GM21526 (cell line): ENCODE measurements around the gene CDK5R1.
A peak's percentile ranks its signal among the peaks of the same experiment; 100 is the strongest.

Source experiments
- ATAC-seq: cut with Tn5 transposase; IDR thresholded peaks from one replicate; pipeline ENCODE4 v1.9.1; 2021; ENCODE audit warnings: moderate library complexity; ENCODE audit not compliant: unreplicated experiment, low FRiP score

CDK5R1 gene

GRCh38 chr17:32470405-32471167 lies 16.2 kb upstream of the CDK5R1 start:
- ATAC-seq = no peak

DNA sequence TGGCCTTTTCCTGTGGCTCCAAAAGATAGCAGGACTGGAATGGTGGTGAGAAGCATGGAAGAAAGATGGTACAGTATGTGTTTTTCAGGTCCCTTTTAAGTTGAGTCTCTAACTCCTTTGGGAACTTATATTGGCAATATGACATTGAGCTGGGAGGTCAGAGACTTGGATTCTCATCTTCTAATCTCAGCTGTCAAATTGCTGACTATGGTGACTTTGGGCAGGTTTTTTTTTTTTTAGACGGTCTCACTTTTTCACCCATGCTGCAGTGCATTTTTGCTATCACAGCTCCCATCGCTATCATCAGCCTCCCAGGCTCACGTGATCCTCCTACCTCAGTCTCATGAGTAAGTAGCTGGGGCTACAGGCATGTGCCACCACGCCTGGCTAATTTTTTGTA lies 15.1 kb upstream of the CDK5R1 start:
- ATAC-seq = no peak

DNA sequence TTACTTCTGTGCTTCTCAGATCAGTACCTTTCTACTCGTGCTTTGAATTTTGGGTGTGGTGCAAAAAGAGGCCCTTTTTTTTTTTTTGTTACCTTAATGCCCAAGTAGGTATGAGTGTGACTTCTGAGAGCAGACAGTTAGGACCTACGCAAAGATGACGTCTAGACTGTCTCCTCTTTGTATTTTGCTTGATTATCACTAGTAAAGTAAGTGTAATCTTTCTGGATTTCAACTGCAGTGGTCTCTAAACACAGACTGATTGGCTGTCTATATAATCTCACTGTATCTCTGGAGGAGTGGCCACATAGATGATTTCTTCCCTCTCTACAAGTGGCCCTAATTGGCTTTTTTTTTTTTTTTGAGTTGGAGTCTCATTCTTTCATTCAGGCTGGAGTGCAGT lies 11.5 kb upstream of the CDK5R1 start:
- no peak for ATAC-seq

DNA sequence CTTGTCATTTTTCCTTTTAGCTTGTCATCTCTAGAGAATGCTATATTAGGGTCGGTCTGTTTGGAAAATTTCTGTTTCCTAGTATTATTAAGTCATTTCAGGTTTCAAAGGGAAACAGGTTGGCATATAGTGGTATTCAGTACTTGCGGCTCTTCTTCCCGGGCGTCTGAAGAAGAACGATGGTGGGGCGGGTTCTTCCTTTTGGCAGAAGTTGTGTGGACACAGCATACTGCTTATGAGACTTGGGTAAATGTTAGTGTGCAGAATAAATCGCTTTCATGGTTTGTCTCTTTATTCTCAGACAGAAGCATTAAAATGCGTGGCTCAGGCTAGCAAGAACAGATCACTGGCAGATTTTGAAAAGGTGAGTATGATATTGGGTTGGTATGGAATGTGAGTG lies 9.6 kb upstream of the CDK5R1 start:
- no peak for ATAC-seq

GRCh38 chr17:32479074-32479617 lies 7.6 kb upstream of the CDK5R1 start:
- no peak for ATAC-seq

DNA sequence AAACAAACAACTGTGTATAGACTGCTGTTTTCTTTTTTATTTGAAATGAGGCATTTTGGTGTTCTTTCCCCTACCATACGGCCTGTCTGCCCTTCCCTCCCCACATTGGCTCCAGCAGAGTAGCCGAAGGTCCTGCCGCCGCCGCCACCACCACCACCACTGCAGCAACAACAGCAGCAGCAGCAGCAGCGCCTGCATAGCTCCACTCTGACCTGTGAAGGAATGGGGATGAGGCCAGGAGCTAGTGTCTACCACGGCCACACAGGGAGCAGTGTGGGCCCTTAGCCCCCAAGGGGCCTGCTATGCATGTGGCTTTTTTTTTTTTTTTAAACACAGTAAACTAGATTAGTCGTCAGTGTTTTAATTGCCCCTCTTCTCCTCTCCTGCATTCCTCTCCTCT lies 5.6 kb upstream of the CDK5R1 start:
- ATAC-seq = no peak

GRCh38 chr17:32482568-32483320 lies 4.0 kb upstream of the CDK5R1 start:
- no peak for ATAC-seq

DNA sequence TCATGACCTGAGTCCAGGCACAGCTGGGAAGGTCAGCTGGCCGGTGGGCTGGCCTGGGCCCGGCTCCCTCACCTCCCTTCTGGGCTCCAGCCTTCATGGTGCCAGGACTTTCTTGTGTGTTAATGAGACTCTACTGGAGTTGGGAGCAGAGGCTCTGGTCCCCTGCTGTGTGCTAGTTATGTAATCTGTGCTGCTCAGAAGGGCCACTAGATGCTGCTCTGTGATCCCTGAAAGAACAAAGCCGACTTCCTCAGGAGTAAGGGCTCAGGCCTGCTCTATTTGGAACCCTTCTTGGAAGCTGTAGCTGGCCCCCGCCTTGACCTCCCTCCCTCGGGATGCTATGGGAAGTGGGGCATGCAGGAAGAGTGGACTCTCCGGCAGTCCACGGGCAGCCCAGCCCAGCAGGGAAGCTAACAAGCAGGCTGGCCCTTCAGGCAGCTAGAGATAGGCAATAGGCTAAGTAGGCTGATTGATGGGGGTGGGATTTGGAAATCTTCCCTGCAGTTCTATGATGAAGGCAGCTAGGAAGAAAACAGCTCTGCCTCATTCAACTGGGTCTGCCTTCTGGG lies 3.3 kb upstream of the CDK5R1 start:
- no peak for ATAC-seq

DNA sequence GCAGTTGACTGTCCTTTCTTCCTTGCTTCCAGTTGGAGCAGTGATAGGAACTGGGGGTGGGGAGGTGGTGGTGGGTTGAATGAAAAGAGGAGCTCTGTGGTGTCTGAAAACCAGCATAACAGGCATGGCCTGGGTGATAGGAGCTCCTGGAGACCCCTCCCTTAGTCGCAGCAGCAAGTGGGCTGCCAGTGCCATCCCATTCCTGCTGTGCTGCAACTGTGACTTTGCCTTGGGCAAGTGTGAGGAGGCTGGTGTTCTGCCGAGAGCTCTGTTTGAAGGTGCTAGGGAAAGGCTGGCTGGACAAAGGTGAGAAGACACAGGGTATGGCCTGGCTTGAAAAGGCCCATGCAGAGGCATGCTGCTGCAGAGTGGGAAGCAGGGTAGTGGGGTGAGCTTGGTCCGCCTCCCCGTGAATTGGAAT lies 2.7 kb upstream of the CDK5R1 start:
- ATAC-seq = no peak

- no peak for ATAC-seq
These were observed 2.2 kb upstream of the CDK5R1 start for GRCh38 chr17:32484628-32485027.

DNA sequence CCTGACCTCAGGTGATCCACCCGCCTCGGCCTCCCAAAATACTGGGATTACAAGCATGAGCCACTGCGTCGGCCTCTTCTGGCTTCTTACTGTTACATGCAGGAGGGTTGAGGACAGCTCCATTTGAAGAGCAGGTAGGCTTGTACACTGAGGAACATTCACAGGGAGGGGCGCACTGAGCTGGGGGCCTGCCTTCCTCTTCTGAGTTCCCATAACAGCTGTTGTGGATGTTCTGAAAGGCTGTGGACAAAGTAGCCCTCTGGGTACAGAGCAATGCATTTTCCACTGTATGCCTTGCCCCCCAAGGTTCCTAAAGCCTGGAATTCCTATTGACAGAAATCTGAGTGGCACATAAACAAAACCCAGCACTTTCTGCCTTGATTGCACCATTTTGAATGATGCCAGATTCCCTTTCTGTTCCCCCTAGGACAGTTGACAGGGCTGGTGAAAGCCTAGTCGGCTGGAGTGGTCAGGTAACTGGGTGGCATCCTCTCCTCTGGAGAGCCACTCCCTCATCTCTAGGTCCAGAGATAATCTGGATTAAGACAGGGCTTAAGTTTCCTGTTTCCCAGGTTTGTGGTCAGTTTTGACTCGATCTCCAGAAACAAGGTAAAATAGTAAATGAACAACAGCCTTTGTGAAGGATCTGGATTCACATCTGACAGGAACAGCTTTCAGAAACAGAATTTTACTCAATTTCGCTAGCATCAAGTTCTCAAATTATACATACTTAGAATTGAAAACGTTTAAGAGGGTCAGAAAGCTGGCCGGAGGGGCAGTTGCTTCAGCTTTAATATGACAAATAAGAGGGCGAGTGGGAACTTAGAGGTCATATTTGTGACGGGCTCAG lies 1.3 kb upstream of the CDK5R1 start:
- no peak for ATAC-seq

- ATAC-seq = peak; percentile 36
These were observed 587 bp upstream of the CDK5R1 start for GRCh38 chr17:32486111-32486700.

GRCh38 chr17:32487473-32488176 lies 832 bp downstream of the CDK5R1 start:
- no peak for ATAC-seq

GRCh38 chr17:32488177-32488542 lies 1.4 kb downstream of the CDK5R1 start:
- ATAC-seq = no peak

GRCh38 chr17:32488604-32489180 lies 1.9 kb downstream of the CDK5R1 start:
- ATAC-seq = no peak

DNA sequence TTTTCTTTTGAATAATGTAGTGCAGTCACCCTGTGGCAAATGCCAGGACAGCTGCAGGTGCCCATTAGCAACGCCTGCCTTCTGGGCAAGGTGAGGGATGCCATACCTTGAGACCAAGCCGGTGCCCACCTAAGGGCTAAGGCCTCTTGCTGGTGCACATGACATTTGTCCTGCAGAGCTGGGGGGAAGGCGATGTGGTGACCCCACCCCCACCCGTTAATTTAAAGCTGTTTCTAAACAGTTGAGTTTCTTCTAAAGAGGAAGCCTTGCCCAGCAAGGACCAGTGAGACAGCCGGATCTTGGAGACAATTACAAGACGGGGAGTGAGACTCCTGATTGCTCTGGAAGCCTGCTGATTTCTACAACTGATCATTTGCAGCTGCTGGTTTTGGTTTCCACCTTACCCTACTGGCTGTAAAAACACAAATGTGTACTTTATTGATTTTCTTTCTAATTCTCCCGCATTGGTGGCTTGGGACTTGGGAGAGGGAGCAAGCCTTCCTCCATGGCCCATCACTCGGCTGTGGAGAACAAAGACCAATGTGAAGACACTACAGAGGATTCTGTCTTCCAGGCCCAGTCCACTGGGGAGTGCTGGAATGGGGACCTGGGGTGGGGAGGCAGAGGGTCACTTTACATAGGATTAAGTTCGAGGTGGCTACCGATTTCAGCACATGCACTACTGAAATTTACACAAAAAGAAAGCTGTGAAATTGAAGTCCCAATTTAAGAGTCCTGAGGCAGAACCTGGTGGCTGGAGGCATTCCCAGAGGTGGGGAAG lies 2.7 kb downstream of the CDK5R1 start:
- no peak for ATAC-seq

- no peak for ATAC-seq
These were observed 3.3 kb downstream of the CDK5R1 start for GRCh38 chr17:32490101-32490482.
